ENCODE data around the gene SLC13A2.

DNA sequence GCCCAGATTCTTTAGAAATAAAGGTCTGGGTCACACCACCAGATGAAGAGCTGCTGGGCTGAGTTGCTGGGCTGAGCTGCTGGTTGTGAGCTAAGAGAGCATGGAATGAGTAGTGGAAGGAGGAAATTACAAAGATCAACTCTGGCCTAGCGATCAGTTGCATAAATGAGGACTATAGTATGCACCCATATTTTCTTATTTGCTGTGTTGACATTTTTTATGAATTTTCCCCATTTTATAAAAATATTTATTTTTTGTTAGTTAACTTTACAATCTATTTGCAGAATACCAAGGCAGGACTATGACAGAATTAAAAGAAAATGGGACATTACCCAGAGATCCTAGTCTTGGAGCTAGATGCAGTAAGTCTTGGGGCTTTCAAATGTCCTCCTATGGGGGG is 23.6 kb upstream of the SLC13A2 start:
- TF ChIP-seq YY1 (IDR thresholded peaks at IDR 0.05; ENCODE audit: low read depth) (no peak), EP300 (IDR thresholded peaks at IDR 0.05; ENCODE audit: borderline replicate concordance) (no peak), CREB1 (IDR thresholded peaks at IDR 0.05; ENCODE audit: low read depth) (no peak), FOXM1 (IDR thresholded peaks at IDR 0.05; ENCODE audit: borderline replicate concordance, low read depth) (no peak), TCF12 (IDR thresholded peaks at IDR 0.05; ENCODE audit: low read depth) (no peak), REST (IDR thresholded peaks at IDR 0.05; ENCODE audit: low read depth) (no peak), ZBTB7A (IDR thresholded peaks at IDR 0.05; ENCODE audit: low read depth) (no peak), RAD21 (IDR thresholded peaks at IDR 0.05; ENCODE audit: low read depth) (no peak)
- TF ChIP-seq, protein P1, sequence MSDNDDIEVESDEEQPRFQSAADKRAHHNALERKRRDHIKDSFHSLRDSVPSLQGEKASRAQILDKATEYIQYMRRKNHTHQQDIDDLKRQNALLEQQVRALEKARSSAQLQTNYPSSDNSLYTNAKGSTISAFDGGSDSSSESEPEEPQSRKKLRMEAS (IDR thresholded peaks at IDR 0.05), result no peak
- TF ChIP-seq, protein P2, sequence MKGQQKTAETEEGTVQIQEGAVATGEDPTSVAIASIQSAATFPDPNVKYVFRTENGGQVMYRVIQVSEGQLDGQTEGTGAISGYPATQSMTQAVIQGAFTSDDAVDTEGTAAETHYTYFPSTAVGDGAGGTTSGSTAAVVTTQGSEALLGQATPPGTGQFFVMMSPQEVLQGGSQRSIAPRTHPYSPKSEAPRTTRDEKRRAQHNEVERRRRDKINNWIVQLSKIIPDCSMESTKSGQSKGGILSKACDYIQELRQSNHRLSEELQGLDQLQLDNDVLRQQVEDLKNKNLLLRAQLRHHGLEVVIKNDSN (IDR thresholded peaks at IDR 0.05), result no peak
